HEK293T (cell line): ENCODE data around the gene WDTC1.

Source experiments
- CTCF ChIA-PET: fragments of 350-600 bp; formaldehyde crosslinking; extraction: SDS; loops from one replicate; lab custom pipeline; 2021; ENCODE audit warnings: antibody characterized with exemption, inconsistent platforms; lab: Yijun Ruan, JAX
- POLR2A ChIA-PET: fragments of 350-600 bp; formaldehyde crosslinking; extraction: SDS; loops from one replicate; lab custom pipeline; 2020; ENCODE audit warnings: antibody characterized with exemption, inconsistent platforms; lab: Yijun Ruan, JAX
- DNase-seq: peaks from one replicate; pipeline ENCODE4 v3.0.0; 2012; ENCODE audit warnings: mixed read lengths; ENCODE audit errors: extremely low spot score
- ARNT ChIP-seq: fragments of 450-650 bp; IDR thresholded peaks from 2 replicates; pipeline ENCODE4 v1.6.1; 2017; ENCODE audit warnings: mild to moderate bottlenecking
- BHLHE40 ChIP-seq: fragments of 450-650 bp; IDR thresholded peaks from 2 replicates; pipeline ENCODE4 v1.6.1; 2016; ENCODE audit warnings: mild to moderate bottlenecking, moderate library complexity, borderline replicate concordance
- CTBP1 ChIP-seq: fragments of 450-650 bp; IDR thresholded peaks from 2 replicates; pipeline ENCODE4 v1.6.1; 2016; ENCODE audit warnings: borderline replicate concordance
- ELF4 ChIP-seq: fragments of 450-650 bp; IDR thresholded peaks from 2 replicates; pipeline ENCODE4 v1.6.1; 2017; ENCODE audit warnings: antibody characterized with exemption
- FOXA1 ChIP-seq: fragments of 450-650 bp; IDR thresholded peaks from 2 replicates; pipeline ENCODE4 v1.6.1; 2016; ENCODE audit warnings: mild to moderate bottlenecking
- FOXK2 ChIP-seq: fragments of 450-650 bp; IDR thresholded peaks from 2 replicates; pipeline ENCODE4 v1.6.1; 2016; ENCODE audit warnings: mild to moderate bottlenecking
- FOXM1 ChIP-seq: fragments of 450-650 bp; IDR thresholded peaks from 2 replicates; pipeline ENCODE4 v1.6.1; 2017; ENCODE audit warnings: mild to moderate bottlenecking, borderline replicate concordance
- HDGF ChIP-seq: fragments of 450-650 bp; IDR thresholded peaks from 2 replicates; pipeline ENCODE4 v1.6.1; 2017; ENCODE audit warnings: antibody characterized with exemption, borderline replicate concordance
- L3MBTL2 ChIP-seq: fragments of 450-650 bp; conservative IDR thresholded peaks from 2 replicates; pipeline ENCODE4 v1.6.1; 2016; ENCODE audit warnings: mild to moderate bottlenecking
- LEF1 ChIP-seq: fragments of 450-650 bp; IDR thresholded peaks from 2 replicates; pipeline ENCODE4 v1.6.1; 2017; ENCODE audit warnings: mild to moderate bottlenecking, borderline replicate concordance
- NFRKB ChIP-seq: fragments of 450-650 bp; IDR thresholded peaks from 2 replicates; pipeline ENCODE4 v1.6.1; 2016; ENCODE audit warnings: mild to moderate bottlenecking, moderate library complexity
- SP1 ChIP-seq: fragments of 450-650 bp; IDR thresholded peaks from 2 replicates; pipeline ENCODE4 v1.6.1; 2017
- SUZ12 ChIP-seq: fragments of 450-650 bp; IDR thresholded peaks from 2 replicates; pipeline ENCODE4 v1.6.1; 2016; ENCODE audit warnings: mild to moderate bottlenecking
- TARDBP ChIP-seq: fragments of 450-650 bp; IDR thresholded peaks from 2 replicates; pipeline ENCODE4 v1.6.1; 2016
- ZNF384 ChIP-seq: fragments of 450-650 bp; IDR thresholded peaks from 2 replicates; pipeline ENCODE4 v1.6.1; 2016
- TF ChIP-seq, protein P1 (sequence below): fragments of 450-650 bp; IDR thresholded peaks from 2 replicates; pipeline ENCODE4 v1.6.1; 2016

WDTC1 gene

DNA sequence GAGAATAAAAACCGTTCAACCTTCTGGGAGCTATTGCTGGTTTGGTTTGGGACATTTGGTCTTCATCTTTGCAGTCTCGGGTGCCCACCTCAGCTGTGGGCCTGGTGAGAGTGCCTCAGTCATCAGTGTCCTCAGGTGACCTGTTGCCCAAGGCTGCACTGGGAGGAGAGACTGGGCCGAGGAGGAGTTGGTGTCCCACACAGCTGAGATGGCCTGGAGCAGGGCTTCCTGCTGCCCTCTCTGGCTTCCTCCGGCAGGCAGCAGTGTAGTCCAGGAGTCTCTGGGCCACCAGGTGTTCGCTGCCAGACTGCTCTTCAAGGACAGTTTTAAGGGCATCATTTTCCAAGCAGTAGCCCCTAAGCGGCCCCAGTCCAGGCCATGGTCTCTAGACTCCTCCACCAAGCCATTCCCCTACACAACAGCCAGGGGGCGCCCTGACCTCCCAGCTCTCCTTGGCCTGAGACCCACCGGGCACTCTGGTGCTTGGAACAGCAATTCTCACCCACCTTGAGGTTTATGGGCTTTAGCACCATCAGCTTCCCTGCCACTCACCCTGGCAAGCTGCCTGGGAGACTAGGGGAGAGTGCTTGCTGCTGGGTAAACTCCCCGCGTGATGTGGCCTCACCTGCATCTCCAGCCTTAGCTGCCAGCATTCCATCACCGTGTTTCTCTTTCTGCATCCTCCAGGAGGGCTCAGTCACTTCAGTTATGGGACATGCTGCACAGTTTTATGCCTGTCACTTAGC, 98.3 kb downstream of the WDTC1 start:
- peak; percentile 83 for DNase-seq
- ChIA-PET POLR2A (interaction anchor here (1.2 to 2.2 kb wide), 3 partner anchors 10 to 34 kb away, joined by 3 to 10 read pairs (median 4); partner anchors contain the start of gene MAP3K6), CTCF (interaction anchor here (0.6 to 1.8 kb wide), 14 partner anchors 9 to 330 kb away, joined by 3 to 7 read pairs (median 4); partner anchors contain the start of genes MAP3K6 and SYTL1)
- no peak for TF ChIP-seq TARDBP
- no peak for TF ChIP-seq FOXM1
- no peak for TF ChIP-seq SUZ12
- TF ChIP-seq ARNT = no peak
- TF ChIP-seq, protein P1, sequence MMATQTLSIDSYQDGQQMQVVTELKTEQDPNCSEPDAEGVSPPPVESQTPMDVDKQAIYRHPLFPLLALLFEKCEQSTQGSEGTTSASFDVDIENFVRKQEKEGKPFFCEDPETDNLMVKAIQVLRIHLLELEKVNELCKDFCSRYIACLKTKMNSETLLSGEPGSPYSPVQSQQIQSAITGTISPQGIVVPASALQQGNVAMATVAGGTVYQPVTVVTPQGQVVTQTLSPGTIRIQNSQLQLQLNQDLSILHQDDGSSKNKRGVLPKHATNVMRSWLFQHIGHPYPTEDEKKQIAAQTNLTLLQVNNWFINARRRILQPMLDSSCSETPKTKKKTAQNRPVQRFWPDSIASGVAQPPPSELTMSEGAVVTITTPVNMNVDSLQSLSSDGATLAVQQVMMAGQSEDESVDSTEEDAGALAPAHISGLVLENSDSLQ = no peak
- TF ChIP-seq LEF1 = no peak
- TF ChIP-seq BHLHE40 = no peak
- no peak for TF ChIP-seq ZNF384

DNA sequence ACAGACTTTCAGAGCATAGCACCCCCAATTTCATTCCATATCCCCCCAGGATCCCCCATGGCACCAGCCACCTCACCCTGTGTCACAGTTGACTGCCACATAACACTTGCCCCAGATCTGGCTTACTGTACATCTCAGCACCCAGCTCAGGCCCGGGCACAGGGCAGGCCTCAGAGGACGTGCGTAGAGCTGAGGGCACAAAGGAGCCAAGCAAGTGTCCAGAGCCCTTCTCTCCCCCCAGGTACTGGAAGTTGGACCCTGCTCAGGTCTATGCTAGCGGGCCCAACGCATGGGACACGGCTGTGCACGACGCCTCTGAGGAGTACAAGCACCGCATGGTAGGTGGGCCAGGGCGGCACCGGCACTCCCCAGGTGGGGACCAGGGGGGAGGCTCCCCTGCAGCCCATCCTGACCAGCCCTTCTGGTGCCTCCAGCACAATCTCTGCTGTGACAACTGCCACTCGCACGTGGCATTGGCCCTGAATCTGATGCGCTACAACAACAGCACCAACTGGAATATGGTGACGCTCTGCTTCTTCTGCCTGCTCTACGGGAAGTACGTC, 99.4 kb downstream of the WDTC1 start:
- TF ChIP-seq FOXM1 (no peak), FOXA1 (no peak), TARDBP (no peak), NFRKB (no peak), HDGF (no peak), CTBP1 (no peak), FOXK2 (no peak), ELF4 (no peak), LEF1 (no peak), ZNF384 (no peak), L3MBTL2 (no peak), ARNT (no peak), BHLHE40 (no peak), SUZ12 (no peak), SP1 (no peak)
- TF ChIP-seq, protein P1 = no peak
- POLR2A ChIA-PET = interaction anchor here (2.2 kb wide), 1 partner anchor 11 kb away, joined by 10 read pairs; no protein-coding TSS in a partner anchor

DNA sequence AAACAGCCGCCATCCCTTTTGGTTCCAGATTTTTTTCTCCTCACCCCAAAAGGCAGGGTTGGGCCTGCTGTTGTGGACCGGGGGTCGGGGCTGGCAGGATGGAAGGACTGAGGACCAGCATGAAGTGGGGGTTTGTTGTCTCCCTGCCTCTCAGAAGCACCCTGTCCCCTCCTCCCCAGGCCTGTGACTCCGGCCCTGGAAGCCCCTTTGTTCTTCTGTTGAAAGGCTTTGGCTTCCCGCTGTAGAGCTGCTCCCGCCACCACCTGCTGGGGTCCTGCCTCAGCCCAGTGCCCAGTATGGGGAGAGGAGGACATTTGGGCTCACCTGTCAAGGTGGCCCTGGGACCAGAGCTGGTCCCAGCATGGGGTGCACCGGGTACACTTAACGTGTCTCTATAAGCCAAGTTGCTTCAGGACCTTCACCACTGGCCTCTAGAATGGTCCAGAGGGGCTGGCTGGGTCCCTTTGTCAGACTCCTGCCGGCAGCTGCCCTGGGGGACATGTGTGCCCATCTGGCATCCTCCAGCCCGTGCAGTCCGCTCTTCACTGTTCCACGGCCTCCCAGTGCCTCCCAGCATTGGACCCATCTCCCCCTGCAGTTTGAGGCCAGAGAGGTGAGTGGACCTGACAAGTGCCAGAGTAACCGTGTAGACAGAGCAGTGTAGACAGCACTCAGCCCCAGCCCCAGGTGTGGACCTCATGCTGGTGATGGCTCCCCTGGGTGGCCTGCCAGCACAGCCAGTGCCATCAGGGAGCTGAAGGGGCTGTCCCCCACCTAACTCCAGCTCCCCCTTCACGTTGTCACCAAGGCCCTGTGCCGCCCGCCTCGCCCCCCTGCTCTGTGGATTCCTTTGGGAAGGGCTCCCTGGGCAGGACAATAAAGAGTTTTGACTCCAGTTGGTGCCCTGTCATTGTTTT, 101.3 kb downstream of the WDTC1 start:
- ChIA-PET POLR2A (interaction anchor here (1.0 to 1.1 kb wide), 2 partner anchors 9 to 29 kb away, joined by 3 to 4 read pairs; no protein-coding TSS in a partner anchor), CTCF (no interaction called here)
- no peak for TF ChIP-seq LEF1
- TF ChIP-seq TARDBP = no peak
- TF ChIP-seq FOXK2 = no peak
- no peak for TF ChIP-seq FOXA1
- TF ChIP-seq, protein P1 = no peak
- no peak for TF ChIP-seq L3MBTL2
- no peak for TF ChIP-seq ARNT
- no peak for TF ChIP-seq SP1
- TF ChIP-seq ELF4 = no peak
- TF ChIP-seq ZNF384 = no peak
- TF ChIP-seq HDGF = no peak
- TF ChIP-seq BHLHE40 = no peak
- TF ChIP-seq CTBP1 = no peak
- TF ChIP-seq SUZ12 = no peak
- no peak for TF ChIP-seq FOXM1
- no peak for DNase-seq

More for the DNA sequence above, 99.4 kb downstream of the WDTC1 start:
- CTCF ChIA-PET = interaction anchor here (1.2 to 1.8 kb wide), 2 partner anchors 8 to 329 kb away, joined by 3 to 5 read pairs; partner anchors contain the start of gene SYTL1
- DNase-seq = no peak

DNA sequence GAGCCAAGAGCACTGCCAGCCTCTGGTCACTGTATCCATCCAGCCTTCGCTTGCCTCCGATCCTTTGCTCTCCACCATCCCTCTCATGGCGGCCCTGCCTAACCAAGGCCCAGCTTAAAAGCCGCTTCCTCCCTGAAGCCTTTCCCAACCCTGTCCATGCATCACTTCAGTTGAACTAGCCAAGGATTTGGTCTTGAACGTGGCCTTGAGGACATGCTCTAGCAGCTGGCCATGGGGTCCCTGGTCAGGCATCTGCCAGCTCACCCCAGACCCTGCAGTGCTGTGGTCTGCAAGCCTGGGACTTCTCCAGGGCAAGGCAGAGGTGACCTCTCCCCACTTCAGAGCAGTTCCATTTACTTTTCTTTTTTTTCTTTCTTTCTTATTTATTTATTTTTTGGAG, 102.3 kb downstream of the WDTC1 start:
- TF ChIP-seq FOXA1 = no peak
- TF ChIP-seq ELF4 = no peak
- TF ChIP-seq ARNT = no peak
- TF ChIP-seq HDGF = no peak
- no peak for TF ChIP-seq FOXK2
- no peak for TF ChIP-seq FOXM1
- TF ChIP-seq L3MBTL2 = no peak
- no peak for TF ChIP-seq SUZ12
- TF ChIP-seq LEF1 = no peak
- TF ChIP-seq CTBP1 = no peak
- TF ChIP-seq TARDBP = no peak
- TF ChIP-seq, protein P1 = no peak
- ChIA-PET POLR2A (interaction anchor here (1.0 to 1.1 kb wide), 2 partner anchors 8 to 28 kb away, joined by 3 to 4 read pairs; no protein-coding TSS in a partner anchor), CTCF (no interaction called here)
- no peak for DNase-seq
